Gastrocnemius medialis (tissue), 4 donors: ENCODE results near the gene CCDC183. TPM values are rescaled to one million over a fixed set of nuclear protein-coding genes. Genes with fewer than 3 reads are reported as not detected.

Experiments used
- ATAC-seq, 2 donors: fragments of 150-250 bp; one replicate each; pipeline ENCODE4 v1.9.1; 2016
- DNase-seq, 2 donors: peaks; one replicate each; pipeline ENCODE4 v3.0.0-alpha.2; 2019
- H3K27ac ChIP-seq, 4 donors: fragments of 200-600 bp; sonication (generic); 1 replicate in 1 of 4; 2 replicates in 3 of 4; pipeline ENCODE4 v1.5.1; 2016 to 2018; ENCODE audit warnings: mild to moderate bottlenecking in 2 of 4, moderate library complexity in 1 of 4
- H3K27me3 ChIP-seq, 3 donors: fragments of 200-600 bp; sonication (generic) in 2 of 3; 1 replicate in 1 of 3; 2 replicates in 2 of 3; pipeline versions ENCODE4 v1.5.1 to v1.6.0; 2016 to 2019; ENCODE audit warnings: mild to moderate bottlenecking in 1 of 3, moderate library complexity in 1 of 3
- H3K36me3 ChIP-seq, 2 donors: fragments of 200-600 bp; sonication (generic) in 1 of 2; one replicate each; pipeline ENCODE4 v1.5.1; 2017 to 2018
- H3K4me1 ChIP-seq, 2 donors: fragments of 200-600 bp; sonication (generic) in 1 of 2; one replicate each; pipeline ENCODE4 v1.5.1; 2016 to 2017; ENCODE audit warnings: mild to moderate bottlenecking in 2 of 2
- H3K4me3 ChIP-seq, 4 donors: fragments of 200-600 bp; sonication (generic) in 3 of 4; 1 replicate in 1 of 4; 2 replicates in 3 of 4; pipeline ENCODE4 v1.5.1; 2016 to 2019; ENCODE audit warnings: mild to moderate bottlenecking in 2 of 4
- H3K9me3 ChIP-seq, 3 donors: fragments of 200-600 bp; sonication (generic) in 2 of 3; 1 replicate in 1 of 3; 2 replicates in 2 of 3; pipeline ENCODE4 v1.5.1; 2016 to 2019
- POLR2A ChIP-seq, 2 donors: fragments of 450-650 bp; IDR thresholded peaks; one replicate each; pipeline ENCODE4 v1.6.1; 2017; ENCODE audit warnings: antibody characterized with exemption in 2 of 2, mild to moderate bottlenecking in 2 of 2, moderate library complexity in 2 of 2
- in situ Hi-C, 4 donors: fragments of 200-750 bp; cut with MboI; loops; one replicate each; pipeline versions ENCODE4 v1.15.0 to v1.8.0; 2017; ENCODE audit warnings: low sequenced_read_pairs in 4 of 4
- intact Hi-C: fragments of 100-400 bp; cut with DNase I; formaldehyde crosslinking; loops from one replicate; pipeline ENCODE4 v1.15.1; 2023; ENCODE audit warnings: low total_unique reads
- total RNA-seq, 4 donors: library from RNA; depleted of rRNA; stranded (reverse); fragments of >200 nt; gene quantifications; one replicate each; pipeline versions ENCODE4 v1.1.0 to v1.2.3, GENCODE V29; 2016
- TF ChIP-seq, protein P1 (sequence below), 5 experiments: fragments of 450-650 bp in 3 of 5; fragments of 200-600 bp in 2 of 5; sonication (generic) in 2 of 5; IDR thresholded peaks in 4 of 5; conservative IDR thresholded peaks in 1 of 5; 1 replicate in 4 of 5; 2 replicates in 1 of 5; pipeline ENCODE4 v1.5.1; 2016 to 2019; ENCODE audit warnings: antibody characterized with exemption in 5 of 5, mild to moderate bottlenecking in 3 of 5, moderate library complexity in 3 of 5

Gene CCDC183
- total RNA-seq, 4 donors from 2014 or later = 0.31 TPM; not detected in 3

DNA sequence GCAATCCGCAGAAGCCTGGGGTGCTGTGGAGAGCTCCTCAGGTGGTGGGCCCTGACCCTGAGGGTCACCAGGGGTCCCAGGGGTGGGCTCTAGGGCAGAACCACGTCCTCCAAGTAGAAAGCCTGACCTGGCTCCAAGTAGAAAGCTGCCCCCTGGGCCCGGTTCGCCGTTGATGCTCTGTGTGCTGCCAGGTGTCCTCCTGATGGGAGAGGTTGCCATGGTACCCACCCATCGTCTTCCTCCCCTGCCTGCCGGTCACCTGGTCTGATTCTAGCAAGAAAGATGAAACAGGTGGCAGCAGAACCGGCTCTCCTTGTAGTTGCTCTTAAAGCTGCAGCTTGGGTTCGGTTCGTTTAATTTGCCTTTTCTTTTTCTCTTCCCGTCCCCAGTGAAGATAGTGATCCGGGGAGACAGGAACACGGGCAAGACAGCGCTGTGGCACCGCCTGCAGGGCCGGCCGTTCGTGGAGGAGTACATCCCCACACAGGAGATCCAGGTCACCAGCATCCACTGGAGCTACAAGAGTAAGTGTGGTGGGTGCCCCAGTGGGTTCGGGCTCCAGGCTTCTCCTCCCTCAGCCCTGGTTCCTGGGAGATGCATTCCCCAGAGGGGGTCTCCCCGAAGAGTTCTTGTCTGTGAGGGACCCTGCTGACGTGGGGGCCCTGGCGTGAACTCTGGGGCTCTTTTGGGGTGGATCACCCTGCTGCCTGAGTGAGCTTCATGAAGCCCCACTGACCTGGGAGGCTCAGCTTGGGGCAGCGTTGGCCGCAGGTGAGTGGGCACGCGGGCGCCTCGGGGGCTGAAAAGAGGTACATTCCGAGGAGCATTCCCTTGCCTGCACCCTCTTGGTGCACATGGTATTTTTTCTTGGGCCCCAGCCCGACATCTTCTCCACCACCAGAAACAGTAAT is 27.3 kb downstream of the CCDC183 start:
- no peak for TF ChIP-seq POLR2A (IDR thresholded peaks at IDR 0.05)
- TF ChIP-seq, protein P1, sequence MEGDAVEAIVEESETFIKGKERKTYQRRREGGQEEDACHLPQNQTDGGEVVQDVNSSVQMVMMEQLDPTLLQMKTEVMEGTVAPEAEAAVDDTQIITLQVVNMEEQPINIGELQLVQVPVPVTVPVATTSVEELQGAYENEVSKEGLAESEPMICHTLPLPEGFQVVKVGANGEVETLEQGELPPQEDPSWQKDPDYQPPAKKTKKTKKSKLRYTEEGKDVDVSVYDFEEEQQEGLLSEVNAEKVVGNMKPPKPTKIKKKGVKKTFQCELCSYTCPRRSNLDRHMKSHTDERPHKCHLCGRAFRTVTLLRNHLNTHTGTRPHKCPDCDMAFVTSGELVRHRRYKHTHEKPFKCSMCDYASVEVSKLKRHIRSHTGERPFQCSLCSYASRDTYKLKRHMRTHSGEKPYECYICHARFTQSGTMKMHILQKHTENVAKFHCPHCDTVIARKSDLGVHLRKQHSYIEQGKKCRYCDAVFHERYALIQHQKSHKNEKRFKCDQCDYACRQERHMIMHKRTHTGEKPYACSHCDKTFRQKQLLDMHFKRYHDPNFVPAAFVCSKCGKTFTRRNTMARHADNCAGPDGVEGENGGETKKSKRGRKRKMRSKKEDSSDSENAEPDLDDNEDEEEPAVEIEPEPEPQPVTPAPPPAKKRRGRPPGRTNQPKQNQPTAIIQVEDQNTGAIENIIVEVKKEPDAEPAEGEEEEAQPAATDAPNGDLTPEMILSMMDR (IDR thresholded peaks at IDR 0.05 in 4 of 5, conservative IDR thresholded peaks at IDR 0.05 in 1 of 5) = no peak
- H3K36me3 ChIP-seq = peaks cover 3 to 30% of the 10 kb centered on the region in 2 donors
- intact Hi-C loops (no loop called here), in situ Hi-C loops (no loop called here)
- H3K4me1 ChIP-seq = no peaks in the 10 kb centered on the region
- no peaks in the 10 kb centered on the region for H3K9me3 ChIP-seq
- H3K27ac ChIP-seq = no peak overlapping the region
- H3K27me3 ChIP-seq = no peaks in the 10 kb centered on the region
- DNase-seq = no peak
- no peak overlapping the region for H3K4me3 ChIP-seq
- ATAC-seq = no peak

DNA sequence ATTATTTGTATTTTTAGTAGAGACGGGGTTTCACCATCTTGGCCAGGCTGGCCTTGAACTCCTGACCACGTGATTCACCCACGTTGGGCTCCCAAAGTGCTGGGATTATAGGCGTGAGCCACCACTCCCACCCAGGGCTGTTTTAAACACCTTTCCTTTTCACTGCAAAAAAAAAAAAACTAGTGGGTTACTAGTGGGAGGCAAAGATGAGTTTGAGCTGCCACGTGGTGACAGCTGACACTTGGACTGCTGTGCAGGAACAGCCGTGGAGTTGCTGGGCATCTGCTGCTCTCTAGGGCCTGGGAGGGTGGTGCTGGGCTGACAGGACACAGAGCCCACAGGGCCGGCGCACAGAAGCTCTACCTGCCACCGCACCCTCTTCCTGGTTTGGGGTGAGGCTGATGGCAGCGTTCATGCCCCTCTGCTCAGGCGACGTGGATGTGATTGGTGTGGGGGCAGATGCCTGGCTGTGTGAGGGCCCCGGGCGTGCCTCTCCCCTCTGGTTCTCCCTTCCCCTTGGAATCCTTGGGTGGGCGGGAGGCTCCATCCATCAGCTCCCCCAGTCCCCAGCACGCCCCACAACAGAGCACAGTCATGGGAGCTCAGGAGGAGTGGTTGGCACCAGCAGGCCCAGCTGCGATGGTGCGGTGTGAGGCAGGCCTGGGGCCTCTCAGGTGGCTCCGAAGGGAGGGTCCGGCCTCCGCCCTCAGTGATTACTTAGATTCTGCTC is 28.5 kb downstream of the CCDC183 start:
- in situ Hi-C loops (no loop called here), intact Hi-C loops (no loop called here)
- Histone ChIP-seq H3K4me1 (no peaks in the 10 kb centered on the region), H3K9me3 (no peaks in the 10 kb centered on the region), H3K36me3 (peaks cover 3 to 43% of the 10 kb centered on the region in 2 donors), H3K27ac (no peak overlapping the region), H3K4me3 (no peak overlapping the region), H3K27me3 (no peaks in the 10 kb centered on the region)
- ATAC-seq = no peak
- no peak for DNase-seq
- TF ChIP-seq, protein P1 (IDR thresholded peaks at IDR 0.05 in 4 of 5, conservative IDR thresholded peaks at IDR 0.05 in 1 of 5) = no peak
- no peak for TF ChIP-seq POLR2A (IDR thresholded peaks at IDR 0.05)

DNA sequence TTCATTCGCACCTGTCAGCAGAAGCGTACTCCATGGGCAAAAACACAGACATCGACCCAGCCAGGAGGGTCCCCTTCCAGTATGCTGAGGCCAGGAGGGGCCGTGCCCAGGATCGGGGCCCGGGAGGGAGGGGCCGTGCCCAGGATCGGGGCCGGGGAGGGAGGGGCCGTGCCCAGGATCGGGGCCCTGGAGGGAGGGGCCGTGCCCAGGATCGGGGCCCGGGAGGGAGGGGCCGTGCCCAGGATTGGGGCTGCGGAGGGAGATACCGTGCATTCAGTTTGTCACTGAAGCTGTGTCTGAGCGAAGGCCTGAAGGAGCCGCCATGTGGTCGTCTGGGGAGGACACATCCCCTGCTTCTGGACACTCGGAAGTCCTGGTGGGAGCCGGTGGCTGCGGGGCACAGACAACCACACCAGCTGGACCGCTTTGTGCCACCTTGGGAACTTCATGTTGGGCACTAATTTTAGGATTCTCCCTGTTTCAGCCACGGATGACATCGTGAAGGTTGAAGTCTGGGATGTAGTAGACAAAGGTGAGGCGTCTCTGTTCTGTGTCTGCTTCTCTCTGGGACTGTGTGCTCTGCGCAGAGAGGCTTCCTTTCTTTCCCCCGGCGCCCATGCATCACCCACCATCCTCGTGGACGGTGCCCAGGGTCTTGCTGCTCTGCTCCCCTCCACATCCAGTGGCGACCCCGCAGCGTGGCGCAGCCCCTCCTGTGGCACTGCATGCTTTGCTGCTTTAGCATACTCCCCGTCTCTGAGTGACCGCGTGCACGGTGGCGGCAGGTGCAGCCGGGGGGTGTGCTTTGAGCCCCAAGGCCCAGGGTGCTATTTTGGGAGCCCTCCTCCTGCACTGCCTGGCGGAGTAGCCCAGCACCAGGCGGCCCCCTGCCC is 29.4 kb downstream of the CCDC183 start:
- DNase-seq (no peak), ATAC-seq (no peak)
- Histone ChIP-seq H3K4me1 (no peaks in the 10 kb centered on the region), H3K9me3 (no peaks in the 10 kb centered on the region), H3K27me3 (no peaks in the 10 kb centered on the region), H3K27ac (no peak overlapping the region), H3K36me3 (peaks cover 3 to 50% of the 10 kb centered on the region in 2 donors), H3K4me3 (no peak overlapping the region)
- in situ Hi-C loops = no loop called here
- intact Hi-C loops = no loop called here
- no peak for TF ChIP-seq POLR2A (IDR thresholded peaks at IDR 0.05)
- TF ChIP-seq, protein P1 (IDR thresholded peaks at IDR 0.05 in 4 of 5, conservative IDR thresholded peaks at IDR 0.05 in 1 of 5) = no peak

DNA sequence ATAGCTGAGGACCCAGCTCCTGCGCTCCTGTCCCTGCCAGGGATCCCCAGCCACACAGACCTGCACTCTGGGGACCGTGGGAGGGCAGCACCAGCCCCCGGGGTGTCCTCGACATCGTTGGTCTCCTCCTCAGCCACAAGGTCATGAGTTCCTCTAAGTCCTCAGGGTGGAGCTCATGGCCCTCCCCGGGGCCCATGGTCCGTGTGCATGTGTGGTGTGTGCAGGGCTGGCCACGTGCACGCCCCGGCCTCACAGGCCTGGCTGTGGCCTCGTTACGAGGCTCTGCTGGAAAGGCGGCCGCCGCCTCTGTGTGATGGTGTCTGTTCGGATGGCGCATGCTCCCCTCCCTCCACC is 30.0 kb downstream of the CCDC183 start:
- H3K27ac ChIP-seq = no peak overlapping the region
- H3K4me1 ChIP-seq = no peaks in the 10 kb centered on the region
- in situ Hi-C loops (no loop called here), intact Hi-C loops (no loop called here)
- H3K27me3 ChIP-seq = no peaks in the 10 kb centered on the region
- ATAC-seq (no peak), DNase-seq (no peak)
- TF ChIP-seq, protein P1 (IDR thresholded peaks at IDR 0.05 in 4 of 5, conservative IDR thresholded peaks at IDR 0.05 in 1 of 5) = no peak
- no peak for TF ChIP-seq POLR2A (IDR thresholded peaks at IDR 0.05)
- H3K36me3 ChIP-seq = peaks cover 3 to 56% of the 10 kb centered on the region in 2 donors
- no peak overlapping the region for H3K4me3 ChIP-seq
- no peaks in the 10 kb centered on the region for H3K9me3 ChIP-seq
